Lower lobe of right lung (tissue), 2 donors: ENCODE measurements around the gene SIGMAR1. TPM values are rescaled to one million over a fixed set of nuclear protein-coding genes. Genes with fewer than 3 reads are reported as not detected.
A peak's percentile ranks its signal among the peaks of the same experiment; 100 is the strongest.

Experiments
- ATAC-seq, 2 donors: fragments of 200-7000 bp; cut with Tn5 transposase; one replicate each; pipeline ENCODE4 v1.9.1; 2020 to 2022; ENCODE audit warnings: mild to moderate bottlenecking in 2 of 2, moderate library complexity in 2 of 2
- DNase-seq: peaks from one replicate; pipeline ENCODE4 v3.0.0-alpha.2; 2020
- H3K27ac ChIP-seq: fragments of 200-600 bp; one replicate; pipeline ENCODE4 v1.8.0; 2022
- H3K27me3 ChIP-seq: fragments of 200-600 bp; one replicate; pipeline ENCODE4 v1.8.0; 2022; ENCODE audit warnings: low read depth
- H3K36me3 ChIP-seq: fragments of 200-600 bp; one replicate; pipeline ENCODE4 v1.8.0; 2022; ENCODE audit warnings: mild to moderate bottlenecking
- H3K4me1 ChIP-seq: fragments of 200-600 bp; one replicate; pipeline ENCODE4 v1.8.0; 2022
- H3K4me3 ChIP-seq: fragments of 200-600 bp; one replicate; pipeline ENCODE4 v1.8.0; 2022; ENCODE audit warnings: mild to moderate bottlenecking
- H3K9me3 ChIP-seq: fragments of 200-600 bp; one replicate; pipeline ENCODE4 v1.8.0; 2022
- intact Hi-C: fragments of 100-400 bp; cut with DNase I; formaldehyde crosslinking; loops from one replicate; pipeline ENCODE4 v1.11.0; 2022
- total RNA-seq: library from RNA; stranded (reverse); fragmentation: NEBNext Ultra II Directional; extraction: Animal tissue kit (Norgen Biotek cat#: 25700); gene quantifications from one replicate; pipeline ENCODE4 v1.2.1, GENCODE V29; 2021
- TF ChIP-seq, protein P1 (sequence below): fragments of 200-600 bp; IDR thresholded peaks from one replicate; pipeline ENCODE4 v1.8.0; 2022; ENCODE audit warnings: antibody characterized with exemption, mild to moderate bottlenecking
- donor health status: DM: no; HTN: yes; CAD: no; lungs with severe emphysema.

The SIGMAR1 gene
- total RNA-seq, 1 donor from 2014 or later: 35.0 TPM

DNA sequence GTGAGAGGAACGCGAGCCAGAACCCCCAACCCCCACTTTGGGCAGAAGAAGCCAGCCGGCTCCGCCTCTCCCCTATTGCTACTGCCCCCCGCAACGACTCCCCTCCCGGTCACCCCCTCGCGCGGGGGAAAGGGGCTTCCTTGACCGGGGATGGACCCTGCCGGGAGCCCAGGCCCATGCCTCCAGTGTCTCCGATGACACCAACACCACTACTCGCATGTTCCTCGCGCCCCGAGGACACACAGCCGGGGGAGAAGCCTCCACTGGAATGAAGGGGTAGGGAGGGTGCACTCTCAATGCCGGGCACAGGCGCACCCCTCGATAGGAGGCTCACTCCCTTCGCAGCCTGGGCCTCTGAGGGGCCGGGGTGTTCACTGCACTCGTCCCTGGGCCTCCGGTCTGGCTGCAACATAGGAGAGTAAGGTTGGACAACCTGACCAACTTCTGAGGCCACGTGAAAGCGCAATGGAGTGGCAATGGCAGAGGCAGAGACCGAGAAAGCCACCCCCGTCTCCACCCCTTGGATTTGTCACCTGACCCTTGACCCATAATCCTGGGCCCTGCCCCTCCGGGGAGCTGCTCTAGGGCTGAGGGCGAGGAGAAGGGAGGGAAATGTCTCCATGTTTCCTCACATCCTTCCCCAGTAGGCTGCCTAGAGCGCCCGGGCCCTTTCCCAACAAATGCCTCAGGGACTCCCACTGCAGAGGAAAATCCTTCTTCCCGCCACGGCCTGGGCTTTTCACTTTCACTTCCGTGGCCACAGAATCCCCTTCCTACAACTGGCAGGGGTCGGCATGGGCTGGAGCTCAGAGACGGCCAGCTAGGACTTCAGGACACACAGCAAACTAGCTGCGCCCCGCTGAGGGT is 47.0 kb downstream of the SIGMAR1 start:
- H3K4me1 ChIP-seq: peaks cover 38% of the 10 kb centered on the region
- peaks cover 80% of the 10 kb centered on the region for H3K27me3 ChIP-seq
- no peak overlapping the region for H3K27ac ChIP-seq
- peak overlapping the region; percentile 50 for H3K4me3 ChIP-seq
- no peaks in the 10 kb centered on the region for H3K9me3 ChIP-seq
- intact Hi-C loops: no loop called here
- TF ChIP-seq, protein P1, sequence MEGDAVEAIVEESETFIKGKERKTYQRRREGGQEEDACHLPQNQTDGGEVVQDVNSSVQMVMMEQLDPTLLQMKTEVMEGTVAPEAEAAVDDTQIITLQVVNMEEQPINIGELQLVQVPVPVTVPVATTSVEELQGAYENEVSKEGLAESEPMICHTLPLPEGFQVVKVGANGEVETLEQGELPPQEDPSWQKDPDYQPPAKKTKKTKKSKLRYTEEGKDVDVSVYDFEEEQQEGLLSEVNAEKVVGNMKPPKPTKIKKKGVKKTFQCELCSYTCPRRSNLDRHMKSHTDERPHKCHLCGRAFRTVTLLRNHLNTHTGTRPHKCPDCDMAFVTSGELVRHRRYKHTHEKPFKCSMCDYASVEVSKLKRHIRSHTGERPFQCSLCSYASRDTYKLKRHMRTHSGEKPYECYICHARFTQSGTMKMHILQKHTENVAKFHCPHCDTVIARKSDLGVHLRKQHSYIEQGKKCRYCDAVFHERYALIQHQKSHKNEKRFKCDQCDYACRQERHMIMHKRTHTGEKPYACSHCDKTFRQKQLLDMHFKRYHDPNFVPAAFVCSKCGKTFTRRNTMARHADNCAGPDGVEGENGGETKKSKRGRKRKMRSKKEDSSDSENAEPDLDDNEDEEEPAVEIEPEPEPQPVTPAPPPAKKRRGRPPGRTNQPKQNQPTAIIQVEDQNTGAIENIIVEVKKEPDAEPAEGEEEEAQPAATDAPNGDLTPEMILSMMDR: no peak
- no peaks in the 10 kb centered on the region for H3K36me3 ChIP-seq
- ATAC-seq (peak in 1 of 2 donors; percentile 10), DNase-seq (peak; percentile 49)

DNA sequence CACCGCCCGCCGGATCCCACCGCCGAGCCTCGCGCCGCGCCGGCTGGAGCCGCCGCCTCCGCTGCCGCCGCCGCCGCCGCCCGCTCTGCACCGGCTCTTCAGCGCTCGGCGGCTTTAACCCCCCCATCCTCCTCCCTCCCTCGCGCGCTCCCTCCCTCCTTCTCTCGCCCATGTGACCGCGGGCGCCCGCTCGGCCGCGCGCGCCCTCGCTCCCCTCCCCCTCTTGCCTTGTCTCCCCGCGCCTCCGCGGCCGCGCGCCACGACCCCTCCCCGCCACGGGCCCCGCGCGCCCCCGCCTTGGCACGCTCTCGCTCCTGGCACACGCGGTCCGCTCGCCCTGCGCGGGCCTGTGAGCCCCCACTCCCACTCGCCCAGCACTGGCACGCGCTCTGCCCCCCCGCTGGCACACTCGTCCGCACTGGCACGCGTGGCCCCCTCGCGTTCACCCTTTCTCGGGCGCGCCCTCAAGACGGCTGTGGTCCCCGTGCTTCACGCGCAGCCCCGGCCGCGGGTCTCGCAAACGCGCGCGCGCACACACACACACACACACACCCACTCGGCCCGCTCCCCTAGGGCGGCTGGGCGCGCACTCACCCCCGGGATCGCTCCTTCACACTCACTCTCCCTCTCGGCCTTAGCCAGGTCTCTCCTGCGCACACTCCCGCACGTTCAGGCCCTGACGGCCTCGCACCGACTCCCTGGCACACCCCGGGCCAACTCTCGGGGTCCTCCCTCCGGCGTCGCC is 47.8 kb downstream of the SIGMAR1 start, which contains the start of gene CNTFR:
TSS of gene CNTFR (minus strand) at position 89 of the 745 bp plus-strand sequence. CDS start 20,743 bp downstream, outside the sequence.
- ATAC-seq (peak in 1 of 2 donors; percentile 8), DNase-seq (peak; percentile 46)
- no peak within 1 kb of the TSS for H3K27ac ChIP-seq
- peaks cover 88% of the 10 kb centered on the region for H3K27me3 ChIP-seq
- H3K4me1 ChIP-seq: peaks cover 38% of the 10 kb centered on the region
- H3K36me3 ChIP-seq: no peaks in the 10 kb centered on the region
- intact Hi-C loops: no loop called here
- TF ChIP-seq, protein P1: no peak
- H3K4me3 ChIP-seq: peak within 1 kb of the TSS; percentile 50
- H3K9me3 ChIP-seq: no peaks in the 10 kb centered on the region

GRCh38 chr9:34588671-34589635 is 48.6 kb downstream of the SIGMAR1 start:
- H3K4me1 ChIP-seq: peaks cover 38% of the 10 kb centered on the region
- intact Hi-C loops: no loop called here

GRCh38 chr9:34587271-34587670 is 50.3 kb downstream of the SIGMAR1 start:
- DNase-seq: no peak
- H3K4me3 ChIP-seq: no peak overlapping the region
- intact Hi-C loops: no loop called here
- H3K27me3 ChIP-seq: peaks cover 82% of the 10 kb centered on the region
- no peaks in the 10 kb centered on the region for H3K9me3 ChIP-seq
- no peak overlapping the region for H3K27ac ChIP-seq
- peaks cover 30% of the 10 kb centered on the region for H3K4me1 ChIP-seq
- TF ChIP-seq, protein P1: no peak
- ATAC-seq: no peak
- no peaks in the 10 kb centered on the region for H3K36me3 ChIP-seq

More at GRCh38 chr9:34588671-34589635, 48.6 kb downstream of the SIGMAR1 start:
- Histone ChIP-seq H3K36me3 (no peaks in the 10 kb centered on the region), H3K9me3 (no peaks in the 10 kb centered on the region), H3K27ac (no peak overlapping the region), H3K27me3 (peaks cover 88% of the 10 kb centered on the region), H3K4me3 (peak overlapping the region; percentile 50)
- TF ChIP-seq, protein P1: no peak
- DNase-seq: peak; percentile 47
- no peak for ATAC-seq
